GM19463 (cell line): ENCODE data around the gene CHEK1.
A peak's percentile ranks its signal among the peaks of the same experiment; 100 is the strongest.
"Not testable (repeated sequence)": the region's sequence is repeated elsewhere in the genome, so short reads cannot be mapped to it uniquely, and the experiment has no call there.

Experiments
- ATAC-seq: cut with Tn5 transposase; IDR thresholded peaks from one replicate; pipeline ENCODE4 v1.9.1; 2021; ENCODE audit warnings: mild to moderate bottlenecking, moderate library complexity; ENCODE audit not compliant: unreplicated experiment

The CHEK1 gene

DNA sequence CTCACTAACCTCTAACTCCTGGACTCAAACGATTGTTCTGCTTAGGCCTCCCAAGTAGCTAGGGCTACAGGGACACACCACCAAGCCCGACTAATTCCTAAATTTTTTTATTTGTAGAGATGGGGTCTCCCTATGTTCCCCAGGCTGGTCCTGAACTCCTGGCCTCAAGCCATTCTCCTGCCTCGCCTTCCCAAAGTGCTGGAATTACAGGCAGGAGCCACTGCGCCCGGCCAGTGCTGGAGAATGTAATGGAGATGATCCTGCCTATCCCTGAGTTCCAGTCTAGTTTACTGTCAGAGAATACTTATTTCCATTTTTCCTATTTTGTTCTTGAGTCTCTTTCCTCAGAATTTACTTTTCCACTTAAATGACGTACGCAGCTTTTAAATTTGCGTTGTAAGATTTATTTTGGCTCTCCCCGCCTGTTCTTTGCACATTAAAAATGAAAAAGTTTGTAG lies at the start of gene CHEK1:
CHEK1 (plus strand) TSS at position 408 of the 458 bp plus-strand sequence. CDS start 1,606 bp downstream, outside the sequence.
- ATAC-seq: no peak

DNA sequence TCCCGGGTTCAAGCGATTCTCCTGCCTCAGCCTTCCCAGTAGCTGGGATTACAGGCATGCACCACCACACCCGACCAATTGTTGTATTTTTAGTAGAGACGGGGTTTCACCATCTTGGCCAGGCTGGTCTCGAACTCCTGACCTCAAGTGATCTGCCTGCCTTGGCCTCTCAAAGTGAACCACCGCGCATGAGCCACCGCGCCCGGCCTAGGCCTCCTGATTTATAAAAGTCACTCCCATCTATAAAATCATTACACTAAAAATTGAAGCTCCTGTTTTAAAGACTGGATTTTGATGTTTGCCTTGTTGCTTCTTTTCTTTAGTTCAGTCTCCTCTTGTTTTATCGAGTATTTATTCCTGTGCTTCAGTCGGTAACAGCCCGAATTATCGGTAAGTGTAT lies 47.8 kb upstream of the CHEK1 start:
- not testable (repeated sequence) for ATAC-seq

DNA sequence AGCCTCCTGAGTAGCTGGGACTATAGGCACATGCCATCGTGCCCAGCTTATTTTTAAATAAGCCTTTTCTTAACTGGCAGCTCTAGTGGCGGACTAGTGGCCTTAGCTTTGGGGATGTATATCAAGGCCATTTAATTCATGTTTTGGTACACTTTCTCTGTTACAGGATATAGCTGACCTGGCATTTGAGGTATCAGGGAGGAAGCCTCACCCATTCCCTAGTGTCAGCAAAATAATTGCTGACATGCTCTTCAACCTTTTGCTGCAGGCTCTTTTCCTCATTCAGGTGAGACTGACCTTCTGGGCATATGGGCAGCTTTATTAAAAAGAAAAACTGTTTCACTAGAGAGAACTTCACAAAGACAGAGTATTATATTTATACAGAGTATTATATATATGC lies 46.2 kb upstream of the CHEK1 start:
- ATAC-seq: no peak

DNA sequence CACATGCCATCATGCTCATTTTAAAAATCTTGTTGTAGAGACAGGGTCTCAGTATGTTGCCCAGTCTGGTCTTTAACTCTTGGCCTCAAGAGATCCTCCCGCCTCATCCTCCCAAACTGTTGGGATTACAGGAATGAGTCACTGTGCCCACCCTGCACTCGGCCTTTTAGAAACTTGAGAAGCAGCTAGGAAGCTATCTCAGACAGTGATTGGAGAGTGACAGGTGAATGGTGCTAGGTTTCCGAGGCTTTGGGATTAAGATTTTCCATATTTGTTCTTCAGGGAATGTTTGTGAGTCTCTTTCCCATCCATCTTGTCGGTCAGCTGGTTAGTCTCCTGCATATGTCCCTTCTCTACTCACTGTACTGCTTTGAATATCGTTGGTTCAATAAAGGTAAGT lies 45.2 kb upstream of the CHEK1 start:
- no peak for ATAC-seq

DNA sequence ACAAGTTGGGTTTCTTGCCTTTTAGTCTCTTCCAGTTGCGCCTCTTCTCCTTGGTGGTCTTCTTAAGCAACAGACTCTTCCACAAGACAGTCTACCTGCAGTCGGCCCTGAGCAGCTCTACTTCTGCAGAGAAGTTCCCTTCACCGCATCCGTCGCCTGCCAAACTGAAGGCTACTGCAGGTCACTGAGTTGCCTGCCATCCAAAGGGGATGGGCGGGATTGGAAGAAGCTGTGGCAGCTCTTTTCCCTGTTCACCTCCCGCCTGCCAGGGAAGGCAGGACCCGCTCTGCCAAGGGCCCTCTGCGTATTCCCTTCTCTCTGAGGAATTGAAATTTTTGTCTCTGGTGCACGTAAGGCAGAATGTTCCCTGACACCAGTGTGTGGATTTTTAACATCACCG lies 41.5 kb upstream of the CHEK1 start:
- no peak for ATAC-seq

DNA sequence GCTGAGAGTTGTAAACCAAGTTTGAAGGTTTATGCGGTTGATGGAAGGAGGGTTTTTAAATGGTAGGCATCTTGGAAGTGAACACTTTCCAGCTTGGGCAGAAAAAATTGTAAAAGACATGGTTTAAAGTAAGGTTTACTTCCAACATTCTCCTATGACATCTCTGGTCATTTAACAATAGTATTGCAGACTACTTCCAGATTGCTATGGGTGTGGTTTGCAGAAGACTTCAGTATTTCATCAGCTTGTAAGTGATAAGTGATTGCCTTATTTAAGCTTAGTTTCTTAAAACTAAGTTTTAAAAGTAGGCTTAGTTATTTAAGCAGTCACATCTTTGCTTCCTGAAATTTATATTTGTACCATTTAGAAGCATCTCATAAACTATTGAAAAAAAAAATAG lies 39.5 kb upstream of the CHEK1 start:
- no peak for ATAC-seq

DNA sequence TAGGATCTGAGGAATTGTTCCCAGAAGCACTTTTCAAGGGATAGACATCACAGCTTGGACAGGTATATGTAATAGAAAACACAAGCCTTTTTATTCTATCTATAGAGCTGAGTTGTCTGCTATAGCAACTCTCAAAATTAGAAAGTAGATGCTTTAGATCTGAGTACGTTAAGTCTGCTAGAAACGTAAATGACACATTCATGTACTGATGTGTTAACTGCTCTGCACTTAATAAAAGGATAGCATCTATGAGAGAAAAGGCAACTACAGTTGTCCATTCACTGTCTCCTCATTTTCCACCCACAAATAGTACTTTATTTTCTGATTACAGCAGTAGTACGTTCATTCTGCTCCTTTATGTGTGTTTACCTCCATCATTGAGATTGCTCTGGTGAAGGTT lies 38.3 kb upstream of the CHEK1 start:
- ATAC-seq: no peak

DNA sequence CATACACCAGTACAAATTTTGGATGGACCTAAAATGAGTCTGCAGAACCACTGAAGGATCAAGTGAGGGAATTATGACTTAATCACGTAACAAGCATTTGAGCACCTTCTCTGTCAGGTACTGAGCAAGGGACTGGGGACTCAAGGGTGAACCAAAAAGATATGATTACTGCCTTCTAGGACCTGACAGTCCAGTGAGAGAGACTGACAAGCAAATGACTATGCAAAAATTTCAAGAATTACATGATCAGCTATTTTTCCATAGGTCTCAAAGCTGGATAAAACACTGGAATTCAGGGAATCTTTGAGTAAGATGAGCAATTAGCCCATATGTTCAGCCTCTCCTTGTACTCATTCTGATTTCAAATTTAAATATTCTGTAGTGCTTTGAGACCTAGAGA lies 37.5 kb upstream of the CHEK1 start:
- no peak for ATAC-seq

DNA sequence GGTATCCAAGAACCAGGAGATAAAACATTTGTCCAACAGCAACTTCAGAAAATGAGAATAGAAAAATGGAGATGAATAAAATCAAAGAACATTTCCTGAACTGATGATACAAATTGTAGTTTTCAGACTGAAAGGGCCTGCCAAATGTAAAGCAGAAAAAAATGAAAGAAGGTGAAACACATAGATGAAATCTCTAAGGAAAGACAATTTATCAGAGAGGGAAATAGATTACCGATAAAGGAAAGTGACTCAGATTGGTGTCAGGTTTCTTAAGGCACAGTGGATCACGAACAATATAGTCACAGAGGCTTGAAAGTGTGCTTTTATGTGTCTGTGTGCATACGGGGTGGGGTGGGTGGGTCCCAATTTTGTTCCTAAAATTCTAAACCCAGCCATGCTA lies 36.5 kb upstream of the CHEK1 start:
- ATAC-seq: no peak

DNA sequence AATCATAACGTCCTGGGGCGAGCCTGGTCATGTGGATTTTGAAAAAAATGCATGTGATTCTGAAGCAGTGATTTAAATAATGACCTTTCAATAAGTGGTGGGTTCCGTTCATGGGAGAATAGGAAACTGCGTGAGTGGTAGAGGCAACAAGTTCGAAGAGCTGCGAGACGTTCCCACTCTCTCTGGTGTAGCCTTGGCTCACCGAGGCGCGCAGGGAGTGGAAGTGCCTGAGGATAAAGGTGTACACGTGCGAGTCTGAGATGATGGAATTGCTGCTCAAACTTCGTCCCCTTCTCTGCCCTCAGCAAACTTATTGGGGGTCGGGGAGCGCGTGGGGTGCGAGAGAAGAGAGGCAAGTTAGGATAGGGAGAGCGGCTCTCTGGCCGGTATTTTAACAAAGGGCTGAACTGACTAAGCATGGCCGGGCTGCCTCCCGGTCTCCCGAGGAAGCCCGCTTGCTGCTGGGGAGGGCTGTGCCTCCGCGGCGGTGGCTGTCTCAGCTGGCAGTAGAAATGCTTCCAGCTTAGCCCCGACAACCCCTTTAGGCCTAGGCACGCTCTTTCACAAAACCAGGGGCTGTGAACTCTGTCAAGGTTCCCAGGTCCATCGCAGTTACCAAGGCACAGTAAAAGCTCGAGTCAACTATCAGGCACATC lies 33.2 kb upstream of the CHEK1 start:
- peak; percentile 6 for ATAC-seq

DNA sequence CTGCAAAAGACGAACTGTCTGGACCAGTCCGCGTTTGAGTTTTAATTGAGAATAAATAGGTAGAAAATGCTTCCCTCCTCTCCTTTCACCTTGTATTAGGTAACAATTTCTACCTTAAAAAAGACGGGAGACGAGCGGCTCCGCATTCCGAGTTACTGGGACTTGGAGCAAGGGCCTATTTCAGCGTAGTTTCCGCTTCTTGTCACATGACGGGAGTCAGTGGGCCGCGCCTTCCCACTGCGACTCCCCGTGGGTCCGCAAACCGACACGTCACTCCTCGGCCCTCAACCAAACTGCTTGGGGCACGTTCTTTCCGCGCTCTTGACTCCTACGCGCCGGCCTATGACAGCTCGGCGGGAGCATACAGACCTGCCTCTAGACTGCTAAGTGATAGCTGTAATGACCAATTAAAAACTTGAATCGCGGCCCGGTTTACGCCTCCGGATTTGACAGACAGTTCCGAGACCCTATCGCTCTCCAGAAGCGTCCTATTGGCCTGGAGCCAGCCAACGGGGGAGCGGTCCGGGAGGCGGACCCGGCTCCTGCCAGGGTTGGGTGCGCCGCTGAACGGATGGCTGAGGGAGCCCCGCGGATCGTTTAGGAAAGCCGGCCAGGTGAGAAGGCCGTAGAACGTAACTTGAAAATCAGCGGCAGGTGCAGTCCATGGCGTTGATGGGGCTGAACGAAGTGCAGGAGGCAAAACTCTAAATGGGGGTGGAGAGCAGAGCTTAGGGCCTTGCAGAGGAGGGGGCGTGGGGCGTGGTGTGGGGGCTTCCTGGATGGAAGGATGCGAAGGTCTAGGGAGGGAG lies 32.5 kb upstream of the CHEK1 start, which contains the start of gene STT3A:
STT3A (plus strand) TSS at position 548 of the 809 bp plus-strand sequence. CDS start 3,064 bp downstream, outside the sequence.
- peak; percentile 93 for ATAC-seq

DNA sequence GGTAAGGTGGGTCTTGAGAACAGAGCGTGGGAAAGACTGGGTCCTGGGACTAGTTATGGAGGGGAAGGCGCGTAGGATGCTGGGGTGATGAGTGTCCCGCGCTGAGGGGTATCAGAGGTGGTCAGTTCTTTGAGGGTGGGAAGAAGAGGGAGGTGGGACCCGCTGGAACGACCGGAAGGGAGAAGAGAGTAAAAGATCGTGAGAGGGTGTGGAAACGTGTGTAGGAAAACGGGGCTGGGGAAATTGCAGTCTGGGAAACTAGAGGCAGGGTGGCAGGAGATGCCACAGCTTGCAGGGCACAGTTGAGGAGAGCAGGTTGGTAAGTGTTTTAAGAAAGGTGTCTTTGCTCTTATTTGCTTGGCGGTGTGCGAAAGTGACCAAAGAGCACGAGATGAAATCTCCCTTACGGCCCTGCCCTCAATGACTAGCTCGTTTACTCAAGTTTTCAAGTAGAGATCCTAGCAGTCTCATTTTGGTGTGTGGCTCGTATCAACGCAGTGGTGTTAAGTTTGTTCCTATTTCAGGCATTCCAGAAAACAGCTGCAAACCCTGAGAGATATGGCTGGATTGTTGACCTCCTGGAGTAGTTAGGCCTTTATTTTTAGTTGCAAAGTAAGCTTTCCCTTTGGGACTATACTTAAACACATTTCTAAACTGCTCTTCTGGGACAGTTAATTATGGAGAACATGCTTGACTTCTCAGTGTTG lies 31.7 kb upstream of the CHEK1 start:
- no peak for ATAC-seq

DNA sequence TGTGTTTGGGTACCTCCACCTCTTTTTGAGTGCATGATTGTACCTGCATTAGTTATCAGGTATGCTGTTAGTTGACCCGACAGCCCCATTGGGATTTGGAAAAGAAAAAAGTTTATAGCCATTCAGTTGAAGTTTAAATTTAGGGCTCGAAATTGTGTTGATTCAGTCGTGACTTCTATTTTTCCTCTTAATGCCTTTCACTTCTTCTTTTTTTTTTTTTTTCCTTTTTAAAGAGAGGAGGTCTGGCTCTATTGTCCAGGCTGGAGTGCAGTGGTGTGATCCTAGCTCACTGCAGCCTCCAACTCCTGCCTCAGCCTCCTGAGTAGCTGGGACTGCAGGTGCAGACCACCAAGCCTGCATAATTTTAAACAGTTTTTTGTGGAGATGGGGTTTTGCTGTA lies 30.0 kb upstream of the CHEK1 start:
- ATAC-seq: no peak

DNA sequence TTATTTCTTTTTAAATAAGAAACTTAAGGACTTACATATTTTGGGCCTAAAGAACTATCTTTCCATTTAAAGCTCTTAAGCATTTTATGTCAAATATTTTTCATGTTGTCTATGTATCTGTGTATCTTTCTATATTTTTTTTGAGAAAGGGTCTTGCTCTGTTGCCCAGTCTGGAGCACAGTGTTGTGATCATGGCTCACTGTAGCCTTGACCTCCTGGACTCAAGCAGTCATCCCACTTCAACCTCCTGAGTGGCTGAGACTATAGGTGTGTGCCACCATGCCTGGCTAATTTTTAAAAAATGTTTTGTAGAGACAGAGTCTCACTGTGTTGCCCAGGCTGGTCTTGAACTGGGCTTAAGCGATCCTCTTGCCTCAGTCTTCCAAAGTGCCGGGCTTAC lies 24.3 kb upstream of the CHEK1 start:
- no peak for ATAC-seq

DNA sequence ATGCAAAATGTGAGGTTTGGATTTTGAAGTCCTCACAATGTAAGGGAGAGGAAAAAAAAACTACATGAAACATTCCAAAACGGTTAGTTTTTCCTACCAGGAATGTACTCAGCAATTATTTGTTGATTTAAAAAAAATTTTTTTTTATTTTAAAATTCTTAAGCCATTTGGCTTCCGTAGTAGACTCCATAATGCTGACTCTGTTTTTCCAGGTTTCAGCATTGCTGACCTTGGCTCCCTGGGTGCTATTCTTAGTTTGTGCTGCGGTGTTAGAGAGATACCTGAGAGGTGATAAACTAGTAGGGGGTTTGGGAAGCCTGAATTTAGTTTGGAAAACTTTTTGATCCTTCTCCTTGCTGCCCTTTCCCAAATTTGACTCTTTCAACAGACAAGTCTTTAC lies 21.8 kb upstream of the CHEK1 start:
- no peak for ATAC-seq

DNA sequence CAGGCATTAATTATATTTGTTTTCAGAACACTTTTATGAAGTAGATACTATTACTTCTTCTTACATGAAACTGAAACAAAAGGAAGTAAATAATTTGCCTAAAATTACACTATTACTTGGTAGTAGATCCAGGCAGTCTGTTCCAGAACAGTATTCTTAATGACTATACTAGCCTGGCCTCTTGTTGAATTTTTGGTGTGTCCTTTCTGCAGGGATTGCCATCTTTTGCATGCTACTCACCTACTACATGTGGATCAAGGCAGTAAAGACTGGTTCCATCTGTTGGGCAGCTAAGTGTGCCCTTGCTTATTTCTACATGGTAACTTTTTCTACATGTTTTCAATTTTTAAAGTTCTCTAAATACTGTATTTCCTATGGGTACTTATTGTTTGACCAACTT lies 19.5 kb upstream of the CHEK1 start:
- no peak for ATAC-seq

DNA sequence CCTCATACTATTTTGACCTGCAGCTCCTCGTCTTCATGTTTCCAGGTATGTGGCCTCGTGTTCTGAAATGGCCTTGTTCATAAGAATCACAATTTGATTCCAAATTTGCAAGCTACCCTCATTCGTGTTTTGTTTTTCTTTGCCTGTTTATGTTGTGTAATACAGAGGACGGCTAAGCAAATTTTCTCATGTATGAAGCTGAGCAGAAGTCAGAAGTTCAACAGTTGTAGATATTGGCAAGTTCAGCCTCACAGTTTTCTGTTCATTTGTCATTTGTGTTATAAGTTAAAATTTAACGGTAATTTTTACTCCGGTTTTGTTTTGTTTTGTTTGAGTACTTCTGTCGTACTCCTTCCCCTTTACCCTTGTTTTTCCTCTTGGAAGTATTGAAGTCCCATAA lies 15.4 kb upstream of the CHEK1 start:
- ATAC-seq: no peak

DNA sequence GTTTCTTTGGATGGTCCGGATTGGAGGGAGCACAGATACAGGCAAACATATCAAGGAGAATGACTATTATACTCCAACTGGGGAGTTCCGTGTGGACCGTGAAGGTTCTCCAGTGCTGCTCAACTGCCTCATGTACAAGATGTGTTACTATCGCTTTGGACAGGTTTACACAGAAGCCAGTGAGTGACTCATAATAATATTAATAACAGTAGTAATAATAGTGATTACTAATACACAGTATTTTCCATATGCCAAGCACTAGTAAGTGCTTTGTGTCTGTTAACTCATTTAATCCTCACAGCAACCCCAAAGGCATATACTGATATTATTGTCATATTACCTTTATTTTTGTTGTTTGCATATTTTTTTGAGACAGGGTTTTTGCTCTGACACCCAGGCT lies 6.6 kb upstream of the CHEK1 start:
- no peak for ATAC-seq

DNA sequence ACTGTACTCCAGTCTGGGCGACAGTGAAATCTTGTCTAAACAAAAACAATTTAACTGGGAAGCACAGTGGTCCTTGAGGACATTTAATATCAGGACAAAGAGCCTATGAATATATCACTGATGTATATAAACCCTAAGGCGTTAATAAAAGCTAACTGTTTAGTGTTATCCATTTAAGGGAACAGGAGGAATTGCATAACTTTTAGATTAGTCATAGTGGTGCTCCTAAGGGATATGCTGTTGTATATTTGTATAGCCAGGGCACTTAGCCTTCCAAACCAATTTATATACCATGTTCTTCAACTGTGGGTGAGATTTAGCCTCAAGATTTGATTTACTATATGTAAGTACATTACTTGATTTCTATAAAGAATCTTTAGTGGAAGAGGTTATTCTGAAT lies 3.0 kb upstream of the CHEK1 start:
- no peak for ATAC-seq

DNA sequence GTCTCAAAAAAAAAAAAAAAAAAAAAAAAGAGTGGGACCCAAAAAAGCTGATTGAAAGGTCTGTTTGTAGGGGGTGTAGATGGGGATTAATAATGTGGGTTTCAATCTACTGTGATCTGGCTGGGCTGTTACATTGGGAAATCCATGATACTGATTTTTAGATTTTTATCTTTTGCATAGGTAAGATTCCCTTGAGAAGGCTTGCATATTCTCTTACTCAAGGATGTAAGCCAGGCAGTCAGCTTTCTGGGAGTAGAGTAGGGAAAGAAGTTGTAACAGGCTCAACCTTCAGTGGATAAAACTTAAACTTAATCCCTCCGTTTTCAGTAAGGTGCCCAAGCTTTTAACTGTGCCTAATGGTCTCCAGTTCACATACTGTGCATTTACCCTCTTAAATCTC lies 1.9 kb upstream of the CHEK1 start:
- ATAC-seq: no peak

DNA sequence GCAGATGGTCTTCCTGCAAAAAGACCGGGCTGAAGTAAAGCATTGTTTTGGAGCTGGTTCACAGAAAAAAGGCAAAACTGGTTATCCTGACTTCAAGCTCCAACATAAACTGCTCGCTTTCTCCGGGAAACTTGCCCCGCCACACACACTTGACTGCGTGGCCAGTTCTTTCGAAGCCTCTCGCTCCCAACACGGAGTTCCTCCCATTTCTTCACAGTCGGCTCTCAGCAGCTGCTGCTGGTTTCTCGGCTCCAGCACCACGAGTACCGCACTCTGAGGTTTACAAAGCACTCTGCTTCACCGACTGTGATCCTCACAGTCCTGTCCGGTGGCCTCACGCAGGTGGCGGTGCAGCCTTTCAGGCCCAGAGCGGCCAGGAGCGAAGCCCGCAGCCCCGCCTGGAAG lies 264 bp downstream of the CHEK1 start:
- no peak for ATAC-seq
